Measurements from ENCODE around the gene GLTPD2.

Gene GLTPD2

GRCh38 chr17:4788807-4789700 is at the start of gene GLTPD2:
Gene GLTPD2 (plus strand): TSS chr17:4788964. CDS start chr17:4789012, 48 bp downstream.
- Histone ChIP-seq H3K36me3 (no peaks in the 10 kb centered on the region), H3K27me3 (peaks cover 25 to 63% (median 56%) of the 10 kb centered on the region in 11 experiments), H4K20me1 (peaks cover 0 to 24% (median 9%) of the 10 kb centered on the region in 11 experiments; a peak in 11 of 22 replicates), H3K9me3 (replicated peaks in 1 of 11) (no peaks in the 10 kb centered on the region), H3K9ac (peak within 1 kb of the TSS; percentile 76 to 96 (median 86)), H3K4me3 (peak within 1 kb of the TSS; percentile 68 to 87 (median 76)), H3K27ac (peak within 1 kb of the TSS; percentile 73 to 91 (median 81)), H3K4me2 (peak within 1 kb of the TSS; percentile 90 to 100 (median 98)), H3K4me1 (peaks cover 43 to 57% (median 51%) of the 10 kb centered on the region in 10 experiments)
- TF ChIP-seq Cebpa-rat (IDR thresholded peaks at IDR 0.05) = no peak

DNA sequence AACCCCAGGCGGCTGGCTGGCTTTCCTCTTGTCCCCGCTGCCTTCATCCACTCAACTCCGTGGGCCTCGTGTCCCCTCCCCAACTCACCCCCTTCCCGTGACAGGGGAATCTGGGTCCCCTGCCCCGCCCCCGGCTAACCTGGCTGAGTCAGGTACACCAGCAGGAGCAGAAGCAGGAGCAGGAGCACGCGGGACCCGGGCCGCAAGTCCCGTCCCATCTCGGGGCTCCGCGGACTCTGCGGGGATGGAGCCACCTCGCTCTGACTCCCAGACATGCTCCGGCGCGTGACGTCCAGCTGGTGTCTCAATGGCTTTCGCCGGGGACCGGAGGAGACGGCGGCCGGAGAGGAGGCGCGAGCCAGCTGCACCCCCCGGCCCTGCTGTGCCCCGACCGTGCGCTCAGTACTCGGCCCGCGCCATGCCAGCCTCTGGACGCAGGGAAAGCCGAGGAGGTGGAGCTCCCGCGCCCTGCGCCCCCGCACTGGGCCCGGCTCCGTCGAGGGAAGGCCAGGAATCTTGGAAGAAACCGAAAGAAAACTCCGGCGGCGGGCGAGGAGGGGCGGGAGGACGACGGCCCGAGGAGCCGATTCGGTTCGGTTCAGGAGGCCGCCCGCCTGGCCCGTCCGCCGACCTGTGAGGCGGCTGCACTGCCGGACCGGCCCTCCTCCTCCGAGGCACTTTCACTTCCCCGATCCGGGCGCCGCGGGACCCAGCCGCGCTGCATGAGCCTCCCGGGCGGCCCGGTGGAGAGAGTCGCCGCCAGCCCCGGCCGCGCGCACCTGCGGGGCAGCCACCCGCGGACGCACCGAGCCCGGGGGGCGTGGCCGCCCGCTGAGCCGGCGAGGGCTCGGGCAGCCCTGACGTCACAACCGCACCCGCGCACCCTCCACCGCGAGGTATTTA is 49.4 kb upstream of the GLTPD2 start, which contains the start of the genes CXCL16 and ZMYND15:
CXCL16 (minus strand) TSS at position 807 of the 903 bp plus-strand sequence; CDS start at position 218, 589 bp downstream.
ZMYND15 (plus strand) TSS at position 712 of the 903 bp plus-strand sequence. CDS start 716 bp downstream, outside the sequence.
- Histone ChIP-seq H3K4me3 (peak within 1 kb of the TSS; percentile 62 to 95 (median 72)), H3K9me3 (replicated peaks in 1 of 11) (no peaks in the 10 kb centered on the region), H3K9ac (peak within 1 kb of the TSS; percentile 44 to 96 (median 77); a peak in 21 of 22 replicates), H3K27me3 (peaks cover 39 to 82% (median 72%) of the 10 kb centered on the region in 11 experiments), H3K4me2 (peak within 1 kb of the TSS; percentile 85 to 100 (median 98)), H3K36me3 (peaks cover 0 to 28% (median 0%) of the 10 kb centered on the region in 11 experiments; a peak in 5 of 22 replicates), H4K20me1 (peaks cover 0 to 19% (median 0%) of the 10 kb centered on the region in 11 experiments; a peak in 8 of 22 replicates), H3K27ac (peak within 1 kb of the TSS in 7 of 11 experiments; percentile 18 to 89 (median 66); a peak in 13 of 22 replicates), H3K4me1 (peaks cover 33 to 75% (median 54%) of the 10 kb centered on the region in 10 experiments)
- no peak for TF ChIP-seq Cebpa-rat (IDR thresholded peaks at IDR 0.05)

DNA sequence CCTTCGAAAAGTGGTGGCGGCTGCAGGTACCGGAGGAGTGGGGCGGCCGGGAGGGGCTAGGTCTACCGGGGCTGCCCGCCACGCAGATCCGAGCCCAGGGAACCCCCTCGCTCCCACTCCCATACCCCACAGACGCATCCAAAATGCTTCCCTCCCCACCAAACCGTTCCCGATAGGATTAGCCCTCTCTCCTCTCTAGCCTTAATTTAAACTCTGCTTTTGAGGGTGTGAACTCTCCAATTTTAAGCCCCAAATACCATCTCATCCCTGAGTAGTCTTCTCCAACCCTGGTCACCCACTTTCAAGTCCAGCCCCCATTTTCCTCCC is 48.8 kb upstream of the GLTPD2 start:
- TF ChIP-seq Cebpa-rat (IDR thresholded peaks at IDR 0.05) = no peak
- Histone ChIP-seq H3K27me3 (peaks cover 39 to 80% (median 72%) of the 10 kb centered on the region in 11 experiments), H3K36me3 (peaks cover 0 to 22% (median 0%) of the 10 kb centered on the region in 11 experiments; a peak in 5 of 22 replicates), H3K9me3 (replicated peaks in 1 of 11) (no peaks in the 10 kb centered on the region), H3K4me1 (peaks cover 35 to 75% (median 52%) of the 10 kb centered on the region in 10 experiments), H4K20me1 (peaks cover 0 to 19% (median 0%) of the 10 kb centered on the region in 11 experiments; a peak in 8 of 22 replicates), H3K4me2 (peak overlapping the region; percentile 85 to 100 (median 98)), H3K9ac (peak overlapping the region; percentile 44 to 96 (median 77); a peak in 21 of 22 replicates), H3K4me3 (peak overlapping the region; percentile 62 to 95 (median 72)), H3K27ac (peak overlapping the region in 5 of 11 experiments; percentile 50 to 89 (median 79); a peak in 9 of 22 replicates)

DNA sequence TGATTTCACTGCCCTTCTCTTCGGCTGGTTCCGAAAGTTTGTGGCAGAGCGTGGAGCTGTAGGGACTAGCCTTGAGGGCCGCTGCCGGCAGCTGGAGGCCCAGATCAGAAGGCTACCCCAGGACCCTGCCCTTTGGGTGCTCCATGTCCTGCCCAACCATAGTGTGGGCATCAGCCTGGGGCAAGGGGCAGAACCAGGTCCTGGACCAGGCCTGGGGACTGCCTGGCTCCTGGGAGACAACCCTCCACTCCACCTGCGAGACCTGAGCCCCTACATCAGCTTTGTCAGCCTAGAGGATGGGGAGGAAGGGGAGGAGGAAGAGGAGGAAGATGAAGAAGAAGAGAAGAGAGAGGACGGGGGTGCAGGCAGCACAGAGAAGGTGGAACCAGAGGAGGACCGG is 48.2 kb upstream of the GLTPD2 start:
- peak overlapping the region in 3 of 10 experiments; percentile 73 to 95 (median 84); a peak in 5 of 20 replicates for H3K4me3 ChIP-seq
- H4K20me1 ChIP-seq = peaks cover 0 to 19% (median 0%) of the 10 kb centered on the region in 11 experiments; a peak in 8 of 22 replicates
- 0 out of 22 replicates have a peak overlapping the region, but pooled peaks of 1 of the 11 experiments have one; percentile 89 for H3K27ac ChIP-seq
- TF ChIP-seq Cebpa-rat (IDR thresholded peaks at IDR 0.05) = no peak
- H3K9me3 ChIP-seq (replicated peaks in 1 of 11) = no peaks in the 10 kb centered on the region
- H3K4me2 ChIP-seq = peak overlapping the region in 4 of 11 experiments; percentile 85 to 98 (median 96); a peak in 6 of 22 replicates
- H3K27me3 ChIP-seq = peaks cover 39 to 76% (median 72%) of the 10 kb centered on the region in 11 experiments
- peaks cover 39 to 72% (median 52%) of the 10 kb centered on the region in 10 experiments for H3K4me1 ChIP-seq
- H3K36me3 ChIP-seq = peaks cover 0 to 16% (median 0%) of the 10 kb centered on the region in 11 experiments; a peak in 4 of 22 replicates
- peak overlapping the region in 2 of 11 experiments; percentile 92 to 96; a peak in 2 of 22 replicates for H3K9ac ChIP-seq

DNA sequence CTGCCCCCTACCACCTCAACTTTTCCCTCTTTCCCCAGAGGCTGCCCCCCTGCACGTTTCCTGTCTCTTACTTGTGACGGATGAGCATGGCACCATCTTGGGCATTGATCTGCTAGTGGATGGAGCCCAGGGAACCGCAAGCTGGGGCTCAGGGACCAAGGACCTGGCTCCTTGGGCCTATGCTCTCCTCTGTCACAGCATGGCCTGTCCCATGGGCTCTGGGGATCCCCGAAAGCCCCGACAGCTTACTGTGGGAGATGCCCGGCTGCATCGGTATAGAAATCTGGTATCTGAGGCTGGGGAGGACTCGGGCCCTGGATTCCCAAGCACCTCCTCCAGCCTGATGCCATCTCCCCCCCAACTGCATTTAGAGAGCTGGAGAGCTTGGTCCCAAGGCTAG is 47.2 kb upstream of the GLTPD2 start:
- Histone ChIP-seq H3K9me3 (replicated peaks in 1 of 11) (no peaks in the 10 kb centered on the region), H4K20me1 (peaks cover 0 to 19% (median 0%) of the 10 kb centered on the region in 11 experiments; a peak in 8 of 22 replicates), H3K9ac (no peak overlapping the region), H3K4me2 (peak overlapping the region in 4 of 11 experiments; percentile 18 to 98 (median 80); a peak in 4 of 22 replicates), H3K27me3 (peaks cover 39 to 68% (median 63%) of the 10 kb centered on the region in 11 experiments), H3K27ac (no peak overlapping the region), H3K4me3 (no peak overlapping the region), H3K4me1 (peaks cover 39 to 68% (median 47%) of the 10 kb centered on the region in 10 experiments), H3K36me3 (peaks cover 0 to 14% (median 0%) of the 10 kb centered on the region in 11 experiments; a peak in 3 of 22 replicates)
- no peak for TF ChIP-seq Cebpa-rat (IDR thresholded peaks at IDR 0.05)

DNA sequence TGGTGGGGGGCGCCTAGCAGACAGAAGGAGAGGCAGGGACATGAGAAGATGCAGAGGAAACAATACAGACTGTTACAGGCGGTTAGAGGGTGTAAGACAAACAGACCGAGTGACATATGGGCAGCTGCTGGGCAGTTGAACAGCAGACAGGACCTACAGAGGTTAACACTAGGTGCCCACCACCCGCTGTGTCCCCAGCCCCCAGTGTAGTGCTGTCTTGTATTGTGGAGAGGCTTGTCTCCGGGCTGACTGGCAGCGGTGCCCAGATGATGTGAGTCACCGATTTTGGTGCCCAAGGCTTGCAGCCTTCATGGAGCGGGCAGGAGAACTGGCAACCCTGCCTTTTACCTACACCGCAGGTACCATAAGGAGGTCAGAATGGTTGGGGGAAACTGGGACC is 46.6 kb upstream of the GLTPD2 start:
- H3K27me3 ChIP-seq = peaks cover 39 to 62% (median 57%) of the 10 kb centered on the region in 11 experiments
- peaks cover 44 to 68% (median 51%) of the 10 kb centered on the region in 10 experiments for H3K4me1 ChIP-seq

GRCh38 chr17:4742629-4743028 is 46.1 kb upstream of the GLTPD2 start:
- Histone ChIP-seq H4K20me1 (peaks cover 0 to 19% (median 0%) of the 10 kb centered on the region in 11 experiments; a peak in 8 of 22 replicates), H3K27me3 (peaks cover 39 to 57% (median 52%) of the 10 kb centered on the region in 11 experiments), H3K4me1 (peaks cover 49 to 71% (median 55%) of the 10 kb centered on the region in 10 experiments), H3K27ac (no peak overlapping the region; a peak in 1 of 22 replicates), H3K4me3 (no peak overlapping the region), H3K4me2 (peak overlapping the region; percentile 18 to 98 (median 60); a peak in 18 of 22 replicates), H3K9ac (no peak overlapping the region), H3K36me3 (peaks cover 0 to 7% (median 0%) of the 10 kb centered on the region in 11 experiments; a peak in 3 of 22 replicates), H3K9me3 (replicated peaks in 1 of 11) (no peaks in the 10 kb centered on the region)
- TF ChIP-seq Cebpa-rat (IDR thresholded peaks at IDR 0.05) = no peak

More for the DNA sequence above, 46.6 kb upstream of the GLTPD2 start:
- no peak overlapping the region for H3K4me3 ChIP-seq
- H3K4me2 ChIP-seq = peak overlapping the region in 9 of 11 experiments; percentile 18 to 98 (median 72); a peak in 10 of 22 replicates
- peaks cover 0 to 9% (median 0%) of the 10 kb centered on the region in 11 experiments; a peak in 3 of 22 replicates for H3K36me3 ChIP-seq
- no peak for TF ChIP-seq Cebpa-rat (IDR thresholded peaks at IDR 0.05)
- H4K20me1 ChIP-seq = peaks cover 0 to 19% (median 0%) of the 10 kb centered on the region in 11 experiments; a peak in 8 of 22 replicates
- no peaks in the 10 kb centered on the region for H3K9me3 ChIP-seq (replicated peaks in 1 of 11)
- no peak overlapping the region; a peak in 1 of 22 replicates for H3K27ac ChIP-seq
- H3K9ac ChIP-seq = no peak overlapping the region
